GM18867 (cell line): ENCODE measurements around the gene AFF3.

ENCODE experiments used
- ATAC-seq: cut with Tn5 transposase; IDR thresholded peaks from one replicate; pipeline ENCODE4 v1.9.1; 2021; ENCODE audit warnings: mild to moderate bottlenecking, moderate library complexity; ENCODE audit not compliant: unreplicated experiment

The AFF3 gene

DNA sequence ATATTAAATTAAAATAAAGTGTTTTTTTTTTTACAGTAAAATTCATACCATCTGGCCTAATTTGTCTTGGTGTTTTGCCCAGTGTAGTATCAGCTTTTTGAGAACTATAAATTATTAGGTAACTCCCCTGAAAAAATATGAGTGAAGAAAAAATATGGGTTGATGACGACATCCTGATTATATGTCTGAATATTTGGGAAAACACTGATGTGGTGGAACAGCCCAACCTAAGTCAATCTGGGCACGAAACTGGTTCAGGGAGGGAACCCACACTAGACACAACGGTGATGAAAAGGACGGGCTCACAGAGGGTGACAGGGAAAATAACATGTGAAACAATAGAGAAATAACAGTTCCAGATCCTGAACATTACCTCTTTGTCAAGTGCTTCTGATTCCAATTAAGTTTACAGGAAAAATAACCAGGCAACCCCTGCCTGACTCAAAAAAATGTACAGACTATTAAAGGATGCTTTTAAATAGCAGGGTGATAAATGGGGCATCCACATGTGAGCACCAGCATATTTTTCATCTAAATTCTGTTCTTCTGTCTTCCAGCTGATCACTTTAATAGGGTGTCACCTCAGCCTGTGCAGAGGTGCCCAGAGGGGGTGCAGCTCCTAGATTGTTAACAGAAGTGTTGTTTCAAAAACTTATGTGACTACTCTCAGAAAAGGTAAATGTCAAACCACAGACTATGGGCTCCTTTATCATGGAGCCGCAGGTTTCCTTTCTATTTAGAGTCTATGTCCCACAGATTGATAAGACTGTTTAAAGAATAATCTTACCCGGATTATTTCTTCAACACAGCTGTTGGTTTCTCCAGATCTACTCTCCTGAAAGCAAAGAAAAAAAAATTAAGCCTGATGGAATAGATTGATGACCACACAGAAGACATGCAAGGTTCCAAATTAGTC, 305.4 kb downstream of the AFF3 start:
- no peak for ATAC-seq

DNA sequence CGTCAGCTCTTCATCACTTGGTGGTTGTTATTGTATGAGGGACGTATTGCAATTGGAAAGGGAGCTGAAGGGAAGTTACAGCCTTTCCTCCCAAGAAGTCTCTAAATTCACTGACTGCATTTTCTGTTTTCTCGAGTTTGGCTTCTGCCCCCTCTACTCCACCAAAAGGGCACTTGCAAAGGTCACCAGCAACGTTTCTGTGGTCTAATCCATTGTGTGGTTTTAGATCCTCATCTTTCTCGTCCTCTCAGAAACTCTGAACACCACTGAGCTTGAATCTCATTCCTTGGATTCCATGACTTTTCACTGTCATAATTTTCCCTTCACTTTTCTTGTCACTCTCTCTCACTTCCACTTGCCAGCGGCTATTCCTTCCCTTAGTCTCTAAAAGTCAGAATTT, 308.0 kb downstream of the AFF3 start:
- ATAC-seq = no peak

DNA sequence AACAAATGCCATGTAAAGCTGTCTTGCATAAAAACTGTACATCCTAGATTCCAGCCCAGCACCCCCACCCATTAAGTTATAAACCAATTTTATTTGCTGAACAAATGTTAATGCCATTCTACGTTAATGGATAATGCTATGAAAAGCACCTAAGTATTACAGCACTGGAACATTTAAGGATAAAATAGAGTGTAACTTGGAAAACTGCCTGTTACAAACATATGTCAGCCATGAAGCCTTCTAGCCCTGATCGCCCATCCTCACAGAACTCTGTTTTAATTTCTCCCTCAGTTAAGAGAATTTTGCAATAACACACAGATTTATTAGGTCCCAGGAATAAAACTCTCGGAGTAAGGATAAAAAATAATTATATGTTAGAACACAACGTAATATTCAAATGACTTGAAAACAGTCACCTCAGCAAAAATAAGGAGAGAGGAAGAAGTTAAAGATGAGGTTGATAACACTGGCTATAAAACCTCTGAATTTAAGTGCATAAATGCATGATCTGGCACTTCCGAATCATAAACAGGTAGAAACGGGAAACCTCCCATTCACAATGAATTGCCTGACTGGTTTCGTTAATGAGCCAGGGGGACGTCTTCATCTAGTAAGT, 308.7 kb downstream of the AFF3 start:
- ATAC-seq = no peak

DNA sequence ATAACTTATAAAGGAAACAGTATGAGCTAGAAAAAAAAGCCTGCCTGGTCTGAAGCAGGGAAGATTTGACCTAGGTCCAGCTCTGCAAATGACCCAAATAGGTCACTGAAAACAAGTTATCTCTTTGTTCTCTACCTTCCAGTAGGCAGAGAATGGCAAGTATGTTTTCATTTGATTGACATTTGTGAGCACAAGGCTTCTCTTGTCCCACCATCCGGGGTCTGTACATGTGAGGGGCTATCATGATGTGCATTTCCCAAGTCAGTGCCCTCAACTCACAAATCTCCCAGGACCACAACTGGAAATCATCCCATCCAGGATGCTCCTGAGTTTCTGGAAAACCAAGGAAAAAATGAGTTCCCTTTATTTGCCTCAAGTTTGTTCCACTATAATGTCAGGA, 309.5 kb downstream of the AFF3 start:
- ATAC-seq = no peak

DNA sequence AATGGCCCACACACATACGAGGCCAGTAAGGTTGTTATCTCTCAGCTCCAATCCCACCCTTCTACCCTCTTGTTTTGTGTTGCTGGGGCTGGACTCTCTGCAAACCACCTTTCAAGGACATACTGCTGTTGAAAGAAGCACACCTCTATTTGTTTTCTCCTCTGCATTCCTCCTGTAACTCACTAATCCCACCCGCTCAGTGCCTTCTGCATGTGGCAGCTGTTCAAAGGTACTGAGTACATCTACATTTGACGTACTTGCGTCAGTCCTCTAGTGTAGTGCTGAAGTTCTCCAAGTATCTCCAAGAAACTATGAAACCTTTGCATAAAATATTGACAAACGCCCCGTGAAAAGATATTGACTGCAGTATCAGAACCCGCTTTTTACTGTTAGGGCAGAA, 310.6 kb downstream of the AFF3 start:
- ATAC-seq = no peak

DNA sequence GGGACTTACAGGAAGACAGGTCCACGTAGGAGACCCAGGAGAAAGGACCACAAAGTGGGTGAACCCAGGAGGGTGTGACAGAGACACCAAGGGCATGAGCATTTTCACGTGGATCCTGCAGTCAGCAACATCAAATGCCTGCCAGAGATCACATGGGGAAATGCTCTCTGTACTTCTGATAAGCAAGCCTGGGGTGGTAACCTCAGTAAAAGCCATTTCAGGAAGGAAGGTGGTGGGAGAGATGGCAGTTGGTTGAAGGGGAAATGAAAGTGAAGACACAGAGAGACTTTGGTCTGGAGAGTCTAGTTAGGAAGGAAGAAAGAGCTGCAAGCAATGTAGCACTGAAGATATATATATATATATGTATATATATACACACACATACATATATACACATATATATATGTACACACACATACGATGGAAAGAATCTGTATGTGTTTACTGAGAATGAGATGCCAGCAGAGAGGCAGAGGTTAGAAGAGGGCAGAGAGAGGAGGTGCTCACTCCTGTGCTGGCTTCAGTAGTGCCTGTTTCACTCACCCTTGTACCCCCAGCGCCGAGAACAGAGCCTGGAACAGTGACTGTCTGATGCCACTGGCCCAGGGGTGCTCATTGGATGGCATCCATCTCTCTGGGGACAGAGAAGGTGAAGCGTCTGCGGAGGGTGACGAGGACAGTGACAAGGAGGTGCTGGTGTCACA, 314.9 kb downstream of the AFF3 start:
- no peak for ATAC-seq

DNA sequence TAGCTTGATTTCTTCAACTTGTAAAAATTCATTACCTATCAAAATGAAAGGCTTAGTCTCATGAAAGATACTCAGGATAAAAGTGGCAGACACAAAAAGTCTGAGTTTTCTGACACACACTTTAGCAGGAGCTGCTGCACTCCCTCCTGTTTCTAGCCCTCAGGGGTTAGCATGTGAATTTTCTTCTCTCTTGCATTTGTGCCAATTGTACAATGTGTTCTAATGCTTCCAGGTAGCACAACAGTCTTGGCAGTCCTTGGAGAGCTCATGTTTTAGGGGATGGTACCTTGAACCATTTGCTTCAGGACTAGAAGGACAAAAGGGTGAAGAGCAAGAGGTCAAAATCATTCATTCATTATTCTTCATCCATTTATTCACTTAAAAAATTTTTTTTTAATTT, 316.8 kb downstream of the AFF3 start:
- ATAC-seq = no peak

DNA sequence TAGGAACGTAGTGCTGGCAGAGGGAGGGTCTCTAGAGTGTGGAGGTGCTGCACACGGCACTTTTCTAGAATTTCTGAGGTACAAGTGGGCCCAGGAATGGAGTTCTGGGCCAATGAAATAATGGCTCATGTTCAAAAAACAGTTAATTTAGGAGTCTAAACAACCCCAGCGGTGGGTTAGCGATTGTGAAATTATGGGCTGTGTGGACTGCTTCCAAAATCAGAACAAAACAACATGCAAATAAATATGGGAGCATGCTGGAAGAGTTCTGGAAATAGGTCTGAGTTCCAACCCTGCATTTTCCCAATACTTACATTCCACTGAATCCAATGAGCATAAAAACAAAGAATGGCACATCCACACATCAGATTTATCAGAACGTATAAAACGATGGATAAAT, 317.6 kb downstream of the AFF3 start:
- no peak for ATAC-seq

DNA sequence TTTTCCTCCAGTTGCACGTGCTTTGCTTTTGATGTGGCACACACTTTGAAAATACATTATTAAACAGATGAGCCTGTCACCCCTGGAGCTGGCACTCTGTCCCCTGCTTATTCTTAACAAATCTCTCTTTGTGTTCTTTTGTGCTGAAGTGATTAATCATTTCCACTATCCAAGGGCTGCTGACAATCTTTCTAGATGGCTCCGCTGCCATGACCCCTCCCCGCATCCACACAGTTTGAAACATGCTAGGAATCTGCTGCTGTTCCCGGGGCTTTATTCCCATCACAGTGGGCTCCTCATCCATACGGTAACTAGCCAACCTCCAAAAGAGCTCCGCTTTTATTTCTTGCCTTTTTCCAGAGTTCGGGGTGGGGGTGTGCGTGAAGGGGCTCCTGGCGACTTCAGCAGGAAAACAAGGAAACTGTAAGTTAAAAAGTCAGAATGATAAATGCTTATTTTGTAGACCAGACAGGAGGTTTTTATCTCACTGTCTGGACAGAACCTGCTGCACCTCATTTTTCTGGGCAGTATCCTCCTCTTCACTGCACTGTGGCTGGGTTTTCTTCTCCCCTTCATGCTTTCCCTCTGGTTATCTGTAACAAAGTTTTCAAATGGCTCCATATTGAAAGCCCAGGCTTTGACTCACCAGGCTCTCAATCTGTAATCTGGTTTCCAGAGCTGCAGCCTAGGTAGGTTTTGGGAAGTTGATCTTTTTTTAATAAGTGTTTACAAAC, 319.7 kb downstream of the AFF3 start:
- no peak for ATAC-seq

DNA sequence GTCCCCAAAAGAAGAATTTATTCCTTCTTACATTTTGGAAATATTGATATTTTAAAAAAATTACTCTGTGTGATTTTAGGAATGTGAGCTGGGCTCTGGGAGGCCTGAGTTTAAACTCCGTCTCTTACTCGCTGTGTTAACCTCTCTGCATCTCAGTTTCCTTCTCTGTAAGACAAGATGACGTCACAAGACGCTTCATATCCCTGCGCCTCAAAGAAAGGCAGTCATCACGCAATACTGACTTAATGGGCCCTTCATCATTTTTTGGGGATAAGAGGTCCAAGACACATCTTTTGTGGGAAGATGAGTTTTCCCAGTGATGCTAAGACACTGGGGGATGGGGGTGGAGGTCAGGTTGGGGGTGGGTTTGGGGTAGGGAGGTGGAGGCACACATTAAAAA, 320.4 kb downstream of the AFF3 start:
- no peak for ATAC-seq

DNA sequence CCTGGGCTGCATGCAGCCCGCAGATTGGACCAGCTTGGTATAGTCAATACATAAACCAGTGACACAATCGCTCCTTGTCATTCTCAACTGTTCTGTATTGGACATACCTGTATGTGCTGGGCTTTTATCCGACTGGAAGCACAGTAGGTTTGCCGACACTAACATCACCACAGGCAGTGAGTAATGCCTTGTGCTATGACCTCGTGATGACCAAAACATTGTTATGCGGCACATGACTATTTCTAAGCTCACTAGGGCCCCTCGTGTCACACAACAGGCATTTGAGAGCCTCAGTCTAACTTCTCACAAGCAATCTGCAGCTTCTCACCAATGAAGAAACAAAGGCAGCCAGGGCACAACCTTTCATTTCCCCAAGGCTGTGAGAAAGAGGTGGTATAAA, 320.8 kb downstream of the AFF3 start:
- ATAC-seq = no peak

DNA sequence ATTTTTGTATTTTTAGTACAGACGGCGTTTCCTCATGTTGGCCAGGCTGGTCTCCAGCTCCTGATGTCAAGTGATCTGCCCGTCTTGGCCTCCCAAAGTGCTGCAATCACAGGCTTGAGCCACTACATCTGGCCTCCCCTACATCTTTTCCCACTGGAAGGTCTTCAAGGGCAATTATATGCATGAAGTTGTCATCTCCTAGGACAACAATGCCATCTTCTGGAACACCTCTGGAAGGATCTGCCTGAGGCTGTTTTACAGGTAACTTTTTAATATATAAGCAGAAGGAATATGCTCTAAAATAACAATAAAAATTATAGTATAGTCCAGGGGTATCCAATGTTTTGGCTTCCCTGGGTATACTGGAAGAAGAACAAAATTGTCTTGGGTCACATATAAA, 321.4 kb downstream of the AFF3 start:
- no peak for ATAC-seq

DNA sequence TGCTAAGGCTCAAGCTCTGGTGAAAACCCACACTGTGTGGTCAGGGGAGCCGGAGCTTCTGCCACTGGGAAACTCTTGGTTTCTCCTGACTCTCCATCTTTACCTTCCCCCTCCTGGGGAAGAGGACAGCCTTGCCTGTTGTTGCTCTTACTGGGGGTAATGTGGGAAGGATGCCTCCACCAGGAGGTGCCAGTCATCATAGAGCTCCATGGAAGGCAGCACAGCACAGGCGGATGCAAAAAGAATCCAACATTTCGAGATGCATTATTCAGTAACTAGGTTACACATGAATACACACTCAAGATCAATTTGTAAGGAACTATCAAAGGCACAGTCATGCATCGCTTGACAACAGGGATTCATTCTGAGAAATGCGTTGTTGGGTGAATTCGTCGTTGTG, 322.6 kb downstream of the AFF3 start:
- no peak for ATAC-seq

DNA sequence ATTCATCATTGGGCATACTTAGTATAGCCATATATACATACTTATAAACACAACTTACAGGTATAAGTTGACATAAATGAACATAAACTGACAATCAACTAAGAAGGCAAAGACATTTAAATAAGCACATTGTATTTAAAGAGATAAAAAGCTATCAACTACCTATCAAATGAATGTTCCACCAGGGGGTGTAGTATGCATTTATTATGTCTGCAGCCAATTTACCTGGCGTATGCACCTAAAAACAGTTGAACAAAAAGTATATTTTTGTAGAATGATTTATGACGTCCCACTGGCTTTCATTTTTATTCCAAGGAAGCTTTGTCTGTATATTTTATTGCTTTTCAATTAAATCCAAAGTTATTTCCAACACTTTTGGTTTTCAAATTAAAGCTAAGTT, 323.5 kb downstream of the AFF3 start:
- no peak for ATAC-seq

DNA sequence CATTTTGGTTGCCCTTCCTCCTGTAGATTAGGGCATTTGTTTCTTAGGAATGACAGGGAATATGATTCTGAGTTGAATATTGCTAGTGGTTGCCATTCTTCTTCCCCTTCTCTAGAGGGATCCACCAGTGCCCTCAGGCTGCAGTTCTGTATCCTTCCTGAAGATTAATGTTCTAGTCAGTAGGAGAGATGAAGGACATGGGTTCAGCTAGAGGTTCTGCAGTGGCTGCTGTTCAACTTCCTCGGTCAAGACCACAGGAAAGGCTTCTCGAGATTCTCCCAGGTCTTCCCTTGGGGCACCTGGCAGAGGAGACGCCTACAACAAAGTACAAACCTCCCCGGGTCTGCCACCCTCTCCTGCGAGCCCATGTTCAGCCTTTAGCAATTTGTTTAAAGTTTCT, 325.5 kb downstream of the AFF3 start:
- ATAC-seq = no peak

DNA sequence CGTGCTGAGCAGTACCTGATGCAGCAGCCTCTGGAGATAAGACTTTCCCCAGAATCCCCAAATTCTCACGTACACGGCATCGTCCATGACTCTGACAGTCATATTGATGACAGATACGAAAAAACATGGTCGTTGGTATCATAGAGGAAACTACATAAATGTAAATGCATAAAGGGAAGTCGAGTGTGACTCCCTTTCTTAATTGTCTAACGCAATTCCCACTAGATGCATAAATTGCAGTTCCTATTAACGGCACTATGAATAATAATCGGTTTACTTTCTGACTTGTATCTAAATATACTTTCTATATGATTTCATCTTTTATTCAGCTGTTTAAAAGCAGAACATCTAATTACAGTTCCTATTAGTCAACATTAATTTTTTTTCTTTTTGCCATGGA, 330.0 kb downstream of the AFF3 start:
- ATAC-seq = no peak

DNA sequence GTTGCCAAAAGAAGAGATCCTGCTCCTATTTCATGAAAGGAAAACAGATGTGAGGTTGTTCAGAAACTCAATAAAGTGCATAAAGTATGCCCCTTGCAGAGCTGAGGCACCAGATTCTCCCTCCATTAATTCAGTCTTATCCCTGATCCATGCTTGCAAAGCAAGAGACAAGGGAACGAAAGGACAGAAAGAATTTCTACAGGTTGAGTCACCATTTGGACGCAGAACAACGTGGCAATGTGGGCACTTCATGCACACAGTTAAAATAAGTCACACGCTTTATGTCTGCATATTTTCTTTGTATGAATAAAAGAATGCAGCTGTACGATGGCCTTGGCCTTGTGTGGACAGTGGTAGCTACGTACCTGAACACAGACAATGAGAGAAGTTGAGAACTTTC, 330.8 kb downstream of the AFF3 start:
- ATAC-seq = no peak

DNA sequence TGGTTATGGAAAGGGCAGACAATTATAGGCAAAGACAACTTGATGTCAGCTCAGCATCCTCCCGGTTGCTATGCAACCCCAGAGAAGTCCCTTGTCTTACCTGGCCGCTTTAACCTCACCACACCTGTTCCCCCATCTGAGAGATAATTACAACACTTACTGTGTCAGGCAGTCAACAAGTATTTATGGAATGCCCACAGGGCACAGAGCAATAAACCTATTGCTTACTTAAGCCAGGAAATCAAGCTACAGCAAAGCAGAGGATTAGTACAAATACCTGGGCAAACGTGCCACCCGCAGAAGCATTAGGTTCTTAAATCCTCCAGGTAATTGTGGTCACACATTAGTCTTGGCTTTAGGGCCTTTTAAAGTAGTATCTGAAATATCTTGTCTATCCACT, 332.2 kb downstream of the AFF3 start:
- ATAC-seq = no peak

DNA sequence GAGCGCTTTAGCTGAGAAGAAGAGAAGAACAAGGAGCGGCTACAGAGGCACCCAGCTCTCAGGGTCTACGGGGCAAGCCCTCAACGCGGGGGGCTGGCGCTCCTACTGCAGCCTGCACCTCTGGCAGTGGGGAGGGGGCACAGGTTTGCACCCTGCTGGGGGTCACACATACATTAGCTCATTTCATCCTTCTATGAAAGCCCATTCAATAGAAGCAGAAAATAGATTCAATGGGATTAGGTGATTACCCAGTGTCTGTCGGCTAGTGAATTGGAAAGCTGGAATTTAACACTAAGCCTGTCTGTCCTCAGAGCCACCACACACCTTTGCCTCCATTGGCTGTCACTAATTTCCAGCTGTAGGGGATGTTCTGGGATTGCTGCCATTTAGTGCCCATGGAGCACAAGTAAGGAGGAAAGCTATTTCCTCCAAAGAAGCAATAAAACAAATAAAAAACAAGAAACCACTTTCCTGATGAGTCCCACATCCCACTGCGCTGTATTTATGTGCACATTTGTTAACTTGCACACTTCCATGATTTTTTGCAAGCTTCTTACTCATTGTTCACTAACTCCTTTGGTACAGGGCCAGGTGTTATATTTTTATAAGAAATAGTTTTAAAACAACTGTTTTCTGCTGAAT, 333.0 kb downstream of the AFF3 start:
- no peak for ATAC-seq

DNA sequence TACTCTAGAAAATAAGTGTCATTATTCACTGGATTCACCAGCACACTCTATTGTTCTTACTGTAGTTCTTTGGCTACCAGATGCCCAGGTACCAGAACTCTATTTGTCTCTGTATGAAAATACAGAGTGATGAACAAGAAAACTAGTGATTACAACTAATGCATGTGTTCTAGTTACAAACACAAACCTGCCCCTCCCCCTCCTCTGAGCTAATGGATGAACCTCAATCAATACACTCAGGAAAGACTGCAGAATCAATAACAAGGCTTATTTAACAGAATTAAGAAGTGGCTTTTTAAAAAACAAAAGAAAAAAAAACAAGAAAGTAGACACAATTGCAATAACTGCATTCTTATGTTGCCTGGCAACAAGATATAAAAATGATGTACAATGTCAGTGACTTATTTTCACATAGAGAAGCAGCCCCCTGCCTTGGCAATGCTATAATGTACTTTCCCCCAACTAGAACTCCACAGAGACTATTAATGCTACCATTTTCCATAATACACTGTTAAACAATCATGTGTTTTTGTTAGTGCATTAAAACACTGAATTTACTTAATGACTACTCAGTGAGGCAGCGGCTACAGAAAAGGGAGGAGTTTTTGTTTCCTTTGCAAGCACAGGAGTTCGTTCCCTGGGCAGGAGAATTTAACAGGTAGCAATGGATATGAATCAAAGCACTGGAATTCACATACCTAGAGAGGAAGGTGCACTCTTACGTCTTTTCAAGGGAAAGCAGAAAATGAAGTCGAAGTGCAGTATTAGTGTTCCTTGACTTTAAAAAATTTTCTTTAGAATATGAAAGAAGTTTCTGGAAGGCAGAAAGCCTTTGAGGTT, 333.8 kb downstream of the AFF3 start:
- ATAC-seq = no peak
